Common myeloid progenitor, CD34-positive (primary cell): ENCODE measurements around the gene ZNF32.
A peak's percentile ranks its signal among the peaks of the same experiment; 100 is the strongest.

Source experiments
- CTCF ChIA-PET: fragments of 350-600 bp; sonication (Branson Sonifier 250); formaldehyde crosslinking; loops from one replicate; lab custom pipeline; 2021; ENCODE audit warnings: antibody characterized with exemption; lab: Charles Lee
- POLR2A ChIA-PET: fragments of 350-600 bp; sonication (Branson Sonifier 250); formaldehyde crosslinking; loops from one replicate; lab custom pipeline; 2021; ENCODE audit warnings: antibody characterized with exemption; lab: Charles Lee
- DNase-seq, 3 donors: peaks; one replicate each; pipeline versions ENCODE4 v3.0.0 to v3.0.0-alpha.2; 2013
- H3K27ac ChIP-seq, 2 experiments: 1 replicate in 1 of 2; 2 replicates in 1 of 2; pipeline ENCODE4 v1.7.0; 2013; ENCODE audit warnings: inconsistent platforms in 2 of 2, low read length in 2 of 2, mild to moderate bottlenecking in 2 of 2, low read depth in 1 of 2, moderate library complexity in 1 of 2; ENCODE audit not compliant: severe bottlenecking in 2 of 2, insufficient read depth in 1 of 2, poor library complexity in 1 of 2
- H3K27me3 ChIP-seq, 5 experiments: replicated peaks in 2 of 5; 1 replicate in 3 of 5; 2 replicates in 2 of 5; pipeline versions ENCODE4 v1.6.1 to v1.7.0; 2013; ENCODE audit warnings: low read length in 4 of 5, mild to moderate bottlenecking in 2 of 5, moderate library complexity in 2 of 5, inconsistent platforms in 1 of 5; ENCODE audit not compliant: insufficient read depth in 5 of 5, control insufficient read depth in 4 of 5
- H3K36me3 ChIP-seq, 4 experiments: 1 replicate in 2 of 4; 2 replicates in 2 of 4; pipeline versions ENCODE4 v1.6.1 to v1.7.0; 2013; ENCODE audit warnings: low read length in 3 of 4, control low read depth in 1 of 4, mild to moderate bottlenecking in 1 of 4; ENCODE audit not compliant: control insufficient read depth in 4 of 4, insufficient read depth in 4 of 4
- H3K4me1 ChIP-seq, 4 experiments: 1 replicate in 3 of 4; 2 replicates in 1 of 4; pipeline versions ENCODE4 v1.6.1 to v1.7.1; 2013; ENCODE audit warnings: low read length in 3 of 4, mild to moderate bottlenecking in 3 of 4, control low read depth in 1 of 4, inconsistent platforms in 1 of 4, moderate library complexity in 1 of 4; ENCODE audit not compliant: control insufficient read depth in 4 of 4, insufficient read depth in 4 of 4; ENCODE audit errors: control extremely low read depth in 1 of 4
- H3K4me3 ChIP-seq, 7 experiments: 1 replicate in 4 of 7; 2 replicates in 3 of 7; pipeline versions ENCODE4 v1.5.1 to v1.7.0; 2013; ENCODE audit warnings: mild to moderate bottlenecking in 7 of 7, low read length in 6 of 7, moderate library complexity in 6 of 7, inconsistent platforms in 2 of 7, low read depth in 2 of 7, control low read depth in 1 of 7; ENCODE audit not compliant: insufficient read depth in 4 of 7, control insufficient read depth in 1 of 7; ENCODE audit errors: extremely low read depth in 1 of 7
- H3K9me3 ChIP-seq, 5 experiments: 1 replicate in 4 of 5; 2 replicates in 1 of 5; pipeline versions ENCODE4 v1.6.1 to v1.7.1; 2013; ENCODE audit warnings: low read length in 4 of 5, mild to moderate bottlenecking in 2 of 5, inconsistent platforms in 1 of 5, low read depth in 1 of 5, moderate library complexity in 1 of 5; ENCODE audit not compliant: control insufficient read depth in 4 of 5, insufficient read depth in 2 of 5; ENCODE audit errors: control extremely low read depth in 1 of 5
- WGBS: methylation state at CpG from one replicate; pipeline ENCODE4 v1.1.5; 2013; ENCODE audit not compliant: insufficient coverage; 5-methylcytosine and 5-hydroxymethylcytosine counted together

ZNF32 gene

DNA sequence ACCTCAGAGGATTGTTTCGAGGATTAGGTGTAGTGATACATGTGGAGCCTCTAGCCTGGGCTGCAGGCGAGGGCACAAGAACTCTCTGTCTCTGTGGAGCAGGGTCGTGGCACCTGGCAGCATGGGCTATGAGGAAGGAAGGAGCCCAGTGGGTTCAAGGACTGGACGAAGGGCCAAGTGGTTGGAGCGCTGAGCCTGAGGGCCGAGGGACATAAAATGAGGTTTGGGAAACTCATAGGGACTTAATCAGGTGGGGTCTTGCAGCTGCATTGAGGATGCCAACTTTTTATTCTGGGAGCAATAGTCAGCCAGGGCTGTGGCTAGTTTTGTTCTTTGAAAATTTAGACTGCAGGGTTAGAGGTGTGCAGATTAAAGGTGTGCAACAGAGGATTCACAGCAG, 33.0 kb upstream of the ZNF32 start:
- H3K27ac ChIP-seq: no peak overlapping the region
- peaks cover 0 to 3% (median 0%) of the 10 kb centered on the region in 4 experiments for H3K4me1 ChIP-seq
- H3K9me3 ChIP-seq: no peaks in the 10 kb centered on the region
- no peak overlapping the region for H3K4me3 ChIP-seq
- ChIA-PET POLR2A (no interaction called here), CTCF (interaction anchor here (4.0 kb wide), 1 partner anchor 10 kb away, joined by 34 read pairs; no protein-coding TSS in a partner anchor)
- no peaks in the 10 kb centered on the region for H3K36me3 ChIP-seq
- peaks cover 0 to 5% (median 0%) of the 10 kb centered on the region in 5 experiments for H3K27me3 ChIP-seq
- WGBS: no CpG with 5 or more reads among the region's 6 CpGs
- no peak for DNase-seq

DNA sequence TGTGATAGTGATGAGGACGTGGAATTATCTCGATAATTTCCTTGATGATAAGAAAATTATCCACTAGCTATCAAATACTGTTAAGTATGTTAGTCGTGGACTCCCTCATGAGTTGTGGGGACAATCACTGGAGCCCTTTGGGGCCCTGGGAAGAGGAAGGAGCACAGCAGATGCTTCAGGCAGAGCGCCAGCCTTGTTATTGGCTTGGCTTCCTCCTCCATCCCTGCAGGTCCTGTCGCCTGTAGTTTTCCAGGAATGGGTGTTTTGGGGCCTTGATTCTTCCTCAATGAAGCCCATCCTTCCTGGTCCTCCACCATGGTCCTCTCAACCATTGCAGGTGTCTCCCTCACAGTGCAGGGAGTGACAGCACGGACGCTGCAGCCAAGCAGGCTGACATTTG, 32.5 kb upstream of the ZNF32 start:
- DNase-seq: no peak
- no peaks in the 10 kb centered on the region for H3K9me3 ChIP-seq
- 75% methylated on average over 2 of the region's 7 CpGs for WGBS
- no peak overlapping the region for H3K4me3 ChIP-seq
- peaks cover 0 to 3% (median 0%) of the 10 kb centered on the region in 4 experiments for H3K4me1 ChIP-seq
- no peaks in the 10 kb centered on the region for H3K36me3 ChIP-seq
- ChIA-PET CTCF (interaction anchor here (4.0 kb wide), 1 partner anchor 9 kb away, joined by 34 read pairs; no protein-coding TSS in a partner anchor), POLR2A (no interaction called here)
- H3K27me3 ChIP-seq: peaks cover 0 to 5% (median 0%) of the 10 kb centered on the region in 5 experiments
- no peak overlapping the region for H3K27ac ChIP-seq

DNA sequence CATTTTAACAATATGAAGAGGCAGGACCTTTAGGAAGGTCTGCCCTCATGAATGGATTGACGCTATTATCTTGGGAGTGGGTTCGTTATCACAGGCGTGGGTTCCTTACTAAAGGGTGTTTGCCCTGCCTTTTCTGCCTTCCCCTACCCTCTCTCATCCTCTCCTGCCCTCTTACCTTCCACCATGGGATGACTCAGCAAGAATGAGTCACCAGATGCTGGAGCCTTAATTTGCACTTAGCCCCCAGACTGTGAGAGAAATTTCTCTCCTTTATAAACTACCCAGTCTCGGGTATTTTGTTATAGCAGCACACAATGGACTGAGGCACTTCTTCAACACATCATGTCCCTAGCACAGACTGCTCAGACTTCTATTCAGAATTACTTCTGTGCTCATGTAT, 31.4 kb upstream of the ZNF32 start:
- Histone ChIP-seq H3K27ac (no peak overlapping the region), H3K4me1 (peaks cover 0 to 3% (median 0%) of the 10 kb centered on the region in 4 experiments), H3K9me3 (no peaks in the 10 kb centered on the region), H3K4me3 (no peak overlapping the region), H3K36me3 (no peaks in the 10 kb centered on the region), H3K27me3 (peaks cover 0 to 5% (median 0%) of the 10 kb centered on the region in 5 experiments)
- POLR2A ChIA-PET: no interaction called here
- DNase-seq: peak; percentile 31 to 76 (median 75)
- WGBS: 74% methylated on average over 2 of the region's 4 CpGs
- CTCF ChIA-PET: interaction anchor here (1.1 to 4.0 kb wide), 2 partner anchors 8 to 10 kb away, joined by 3 to 34 read pairs; no protein-coding TSS in a partner anchor

DNA sequence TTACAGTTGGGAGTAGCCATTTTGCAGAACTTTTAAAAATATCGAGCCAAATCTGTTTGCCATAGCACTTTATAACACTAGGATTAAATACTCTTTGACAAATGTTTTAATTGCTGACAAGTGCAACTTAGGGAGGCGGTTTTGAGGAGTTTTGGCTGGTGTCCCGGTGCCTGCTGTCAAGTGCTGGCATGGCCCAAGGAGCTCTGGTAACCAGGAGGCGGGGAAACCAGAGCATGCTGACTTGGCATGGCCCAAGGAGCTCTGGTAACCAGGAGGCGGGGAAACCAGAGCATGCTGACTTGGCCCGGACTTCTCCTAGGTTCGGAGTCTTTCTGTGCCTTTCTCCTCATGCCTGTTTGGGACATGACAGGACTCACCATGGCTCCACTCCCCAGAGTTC, 30.8 kb upstream of the ZNF32 start:
- 82% methylated on average over 6 of the region's 7 CpGs for WGBS
- POLR2A ChIA-PET: no interaction called here
- H3K4me3 ChIP-seq: no peak overlapping the region

DNA sequence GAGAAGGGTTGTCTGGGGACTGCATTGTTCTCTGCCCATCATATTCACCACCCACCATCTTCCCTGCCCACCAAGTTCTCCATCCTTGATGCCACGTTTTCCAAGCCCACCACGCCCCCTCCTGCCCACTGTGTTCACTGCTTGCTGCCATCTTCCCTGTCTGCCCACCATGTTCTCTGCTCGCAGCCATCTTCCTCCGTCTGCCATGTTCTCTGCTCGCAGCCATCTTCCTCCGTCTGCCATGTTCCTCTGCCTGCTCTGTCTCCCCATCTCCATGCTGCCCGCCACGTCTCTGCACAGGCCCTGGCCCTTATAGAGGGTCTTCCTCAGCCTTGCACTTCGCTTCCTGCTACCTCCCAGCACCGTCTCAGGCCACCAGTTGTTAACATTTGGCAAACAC, 30.0 kb upstream of the ZNF32 start:
- CTCF ChIA-PET: no interaction called here
- no peak for DNase-seq
- H3K9me3 ChIP-seq: no peaks in the 10 kb centered on the region
- H3K4me1 ChIP-seq: peaks cover 0 to 3% (median 0%) of the 10 kb centered on the region in 4 experiments
- no peak overlapping the region for H3K4me3 ChIP-seq
- POLR2A ChIA-PET: no interaction called here
- H3K27ac ChIP-seq: no peak overlapping the region
- WGBS: 97% methylated on average over 10 of the region's 10 CpGs
- H3K27me3 ChIP-seq: peaks cover 0 to 5% (median 0%) of the 10 kb centered on the region in 5 experiments
- no peaks in the 10 kb centered on the region for H3K36me3 ChIP-seq

More for the DNA sequence above, 30.8 kb upstream of the ZNF32 start:
- no peaks in the 10 kb centered on the region for H3K9me3 ChIP-seq
- DNase-seq: no peak
- CTCF ChIA-PET: interaction anchor here (1.1 kb wide), 1 partner anchor 10 kb away, joined by 3 read pairs; no protein-coding TSS in a partner anchor
- no peaks in the 10 kb centered on the region for H3K36me3 ChIP-seq
- no peak overlapping the region for H3K27ac ChIP-seq
- peaks cover 0 to 5% (median 0%) of the 10 kb centered on the region in 5 experiments for H3K27me3 ChIP-seq
- peaks cover 0 to 3% (median 0%) of the 10 kb centered on the region in 4 experiments for H3K4me1 ChIP-seq

DNA sequence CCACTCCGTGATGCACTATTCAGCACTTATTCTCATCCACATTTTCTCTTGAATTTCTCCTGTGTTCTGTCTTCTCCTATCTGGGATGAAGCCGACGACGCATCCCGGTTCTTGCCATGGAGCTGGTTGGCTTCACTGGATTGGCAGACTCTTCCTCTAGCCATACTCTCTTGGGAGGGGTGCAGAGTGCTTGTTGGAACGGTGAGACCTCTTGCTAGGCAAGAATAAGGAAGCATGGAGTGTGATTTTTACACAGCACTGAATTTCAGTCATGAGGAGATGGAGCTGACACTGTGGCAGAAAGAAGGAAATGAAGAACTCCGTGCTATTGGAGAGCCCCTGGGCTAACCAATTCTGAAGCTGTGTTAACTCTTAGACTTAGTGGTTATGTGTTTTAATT, 28.2 kb upstream of the ZNF32 start:
- ChIA-PET CTCF (interaction anchor here (1.3 kb wide), 1 partner anchor 635 kb away, joined by 3 read pairs; no protein-coding TSS in a partner anchor), POLR2A (no interaction called here)
- Histone ChIP-seq H3K4me1 (peaks cover 0 to 3% (median 0%) of the 10 kb centered on the region in 4 experiments), H3K27ac (no peak overlapping the region), H3K27me3 (peaks cover 0 to 4% (median 0%) of the 10 kb centered on the region in 5 experiments), H3K36me3 (no peaks in the 10 kb centered on the region), H3K4me3 (no peak overlapping the region), H3K9me3 (no peaks in the 10 kb centered on the region)
- 94% methylated on average over 4 of the region's 7 CpGs for WGBS
- DNase-seq: no peak

DNA sequence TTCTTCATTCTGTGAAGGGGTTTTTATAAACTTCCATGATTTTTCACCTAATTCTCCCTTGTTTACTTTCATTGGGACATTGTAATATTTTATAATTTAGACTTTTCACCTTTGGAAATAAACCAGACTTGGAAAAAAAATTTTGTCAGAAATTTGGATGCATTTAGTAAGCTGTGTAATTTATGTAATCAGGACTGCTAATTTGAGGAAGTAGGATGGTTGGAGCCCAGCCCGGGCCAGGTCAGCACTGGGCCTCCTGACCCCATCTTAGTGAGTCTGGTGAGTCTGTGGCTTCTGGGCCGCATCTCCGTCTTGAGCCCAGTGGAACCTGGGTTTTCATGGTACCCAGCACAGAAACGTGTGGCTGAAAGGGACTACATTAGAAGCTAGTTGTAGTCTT, 27.6 kb upstream of the ZNF32 start:
- ChIA-PET CTCF (interaction anchor here (1.3 to 4.5 kb wide), 2 partner anchors 11 to 636 kb away, joined by 3 to 25 read pairs; no protein-coding TSS in a partner anchor), POLR2A (no interaction called here)
- Histone ChIP-seq H3K27ac (no peak overlapping the region), H3K4me3 (no peak overlapping the region), H3K36me3 (no peaks in the 10 kb centered on the region), H3K4me1 (peaks cover 0 to 3% (median 0%) of the 10 kb centered on the region in 4 experiments), H3K27me3 (peaks cover 0 to 5% (median under 1%) of the 10 kb centered on the region in 5 experiments), H3K9me3 (no peaks in the 10 kb centered on the region)
- WGBS: 34% methylated on average over 4 of the region's 4 CpGs
- no peak for DNase-seq
